ENCODE results near the gene NFRKB.
"Not testable (repeated sequence)": the region's sequence is repeated elsewhere in the genome, so short reads cannot be mapped to it uniquely, and the experiment has no call there.

NFRKB gene

GRCh38 chr11:129918361-129918760 is 23.0 kb upstream of the NFRKB start:
- Mint-ChIP-seq H3K36me3 (peaks cover 5% of the 10 kb centered on the region), H3K4me1 (peaks cover 13% of the 10 kb centered on the region), H3K27ac (no peak overlapping the region)

GRCh38 chr11:129917231-129917630 is 21.9 kb upstream of the NFRKB start:
- no peak overlapping the region for H3K27ac Mint-ChIP-seq
- H3K9me3 Mint-ChIP-seq = no peaks in the 10 kb centered on the region
- H3K4me3 Mint-ChIP-seq = no peak overlapping the region
- peaks cover 4% of the 10 kb centered on the region for H3K4me1 Mint-ChIP-seq
- H3K27me3 Mint-ChIP-seq = no peaks in the 10 kb centered on the region
- H3K36me3 Mint-ChIP-seq = peaks cover 4% of the 10 kb centered on the region

More at GRCh38 chr11:129918361-129918760, 23.0 kb upstream of the NFRKB start:
- Mint-ChIP-seq H3K27me3 (no peaks in the 10 kb centered on the region), H3K9me3 (no peaks in the 10 kb centered on the region), H3K4me3 (no peak overlapping the region)

DNA sequence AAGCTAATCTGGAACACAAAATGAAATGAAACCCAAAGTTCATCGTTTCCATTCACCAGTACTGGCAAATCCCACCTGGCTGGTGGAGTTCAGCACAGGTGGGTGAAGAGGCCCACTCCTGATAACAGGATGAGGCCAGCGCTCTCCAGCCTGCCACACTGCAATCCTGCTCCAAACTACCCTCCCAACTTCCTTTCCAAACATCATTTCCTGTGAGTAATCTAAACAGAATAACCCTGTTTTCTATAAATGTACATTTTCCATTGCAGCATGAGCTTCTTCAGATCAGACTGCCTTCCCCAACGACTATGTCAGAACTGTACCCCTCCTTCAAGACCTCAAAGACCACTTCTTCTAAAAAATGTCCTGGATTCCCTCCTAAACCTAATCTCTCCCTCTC is 15.9 kb upstream of the NFRKB start:
- H3K4me3 Mint-ChIP-seq = no peak overlapping the region
- H3K9me3 Mint-ChIP-seq = no peaks in the 10 kb centered on the region
- peaks cover 6% of the 10 kb centered on the region for H3K4me1 Mint-ChIP-seq
- H3K27ac Mint-ChIP-seq = no peak overlapping the region
- no peaks in the 10 kb centered on the region for H3K27me3 Mint-ChIP-seq
- H3K36me3 Mint-ChIP-seq = peaks cover 18% of the 10 kb centered on the region

- peaks cover 6% of the 10 kb centered on the region for H3K4me1 Mint-ChIP-seq
- H3K36me3 Mint-ChIP-seq = peaks cover 20% of the 10 kb centered on the region
- no peak overlapping the region for H3K27ac Mint-ChIP-seq
- H3K4me3 Mint-ChIP-seq = no peak overlapping the region
- H3K9me3 Mint-ChIP-seq = no peaks in the 10 kb centered on the region
- no peaks in the 10 kb centered on the region for H3K27me3 Mint-ChIP-seq
Measured at GRCh38 chr11:129910360-129910759, 15.0 kb upstream of the NFRKB start.

- H3K9me3 Mint-ChIP-seq = no peaks in the 10 kb centered on the region
- no peak overlapping the region for H3K27ac Mint-ChIP-seq
- peaks cover 29% of the 10 kb centered on the region for H3K36me3 Mint-ChIP-seq
- H3K27me3 Mint-ChIP-seq = no peaks in the 10 kb centered on the region
- no peak overlapping the region for H3K4me3 Mint-ChIP-seq
- H3K4me1 Mint-ChIP-seq = no peaks in the 10 kb centered on the region
Measured at GRCh38 chr11:129905402-129905801, 10.0 kb upstream of the NFRKB start.

GRCh38 chr11:129896062-129896461 is 684 bp upstream of the NFRKB start:
- peaks cover 46% of the 10 kb centered on the region for H3K4me1 Mint-ChIP-seq
- no peaks in the 10 kb centered on the region for H3K27me3 Mint-ChIP-seq
- H3K9me3 Mint-ChIP-seq = no peaks in the 10 kb centered on the region
- peak overlapping the region; percentile 72 for H3K27ac Mint-ChIP-seq
- H3K4me3 Mint-ChIP-seq = peak overlapping the region; percentile 93
- peaks cover 10% of the 10 kb centered on the region for H3K36me3 Mint-ChIP-seq

- Mint-ChIP-seq H3K36me3 (peaks cover 10% of the 10 kb centered on the region), H3K4me1 (peaks cover 55% of the 10 kb centered on the region), H3K9me3 (no peaks in the 10 kb centered on the region), H3K4me3 (peak overlapping the region; percentile 93), H3K27me3 (no peaks in the 10 kb centered on the region), H3K27ac (peak overlapping the region; percentile 79)
Measured at GRCh38 chr11:129894278-129895125, 876 bp downstream of the NFRKB start.

DNA sequence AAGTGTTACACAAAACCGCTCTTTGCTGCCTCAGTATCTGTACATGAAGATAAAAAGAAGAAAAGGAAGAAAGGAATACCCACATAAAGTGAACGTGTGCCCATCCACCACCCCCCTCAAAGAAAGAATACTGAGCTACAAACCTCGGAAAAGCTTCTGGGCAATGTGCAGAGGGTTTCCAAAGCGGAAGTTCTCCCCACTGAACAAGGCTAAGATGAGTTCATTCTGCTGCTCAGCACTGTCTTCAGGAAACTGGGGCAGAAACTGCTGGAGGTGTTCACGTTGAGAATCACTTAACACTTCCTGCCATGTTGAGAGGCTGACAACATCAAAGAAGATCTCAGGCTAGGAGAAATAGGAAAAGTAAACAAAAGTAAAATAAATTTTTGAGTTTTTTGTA is 6.9 kb downstream of the NFRKB start:
- H3K4me1 Mint-ChIP-seq = peaks cover 56% of the 10 kb centered on the region
- H3K36me3 Mint-ChIP-seq = peaks cover 34% of the 10 kb centered on the region
- no peaks in the 10 kb centered on the region for H3K9me3 Mint-ChIP-seq
- H3K4me3 Mint-ChIP-seq = peak overlapping the region; percentile 47
- peak overlapping the region; percentile 81 for H3K27ac Mint-ChIP-seq
- H3K27me3 Mint-ChIP-seq = no peaks in the 10 kb centered on the region

DNA sequence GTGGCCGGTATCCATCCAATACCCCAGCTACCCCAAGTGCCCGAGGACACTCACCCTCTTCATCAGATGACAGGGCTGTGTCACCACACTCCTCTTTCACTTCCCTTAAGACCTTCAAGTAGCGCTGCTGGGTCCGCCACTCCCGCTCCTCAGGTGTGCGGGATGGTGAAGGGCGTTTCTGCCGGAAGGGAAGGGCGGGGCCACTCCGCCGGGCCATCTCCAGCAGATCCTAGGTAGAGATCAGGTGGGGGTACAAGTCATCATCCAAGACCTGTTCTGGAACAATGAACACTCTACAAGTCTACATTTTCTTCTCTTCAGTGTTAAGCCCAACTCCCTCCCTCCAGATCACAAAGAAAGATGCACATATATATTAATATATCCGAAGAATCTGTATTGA is 10.0 kb downstream of the NFRKB start:
- H3K27ac Mint-ChIP-seq = no peak overlapping the region

GRCh38 chr11:129884581-129884980 is 10.8 kb downstream of the NFRKB start:
- Mint-ChIP-seq H3K9me3 (no peaks in the 10 kb centered on the region), H3K27ac (no peak overlapping the region), H3K36me3 (peaks cover 41% of the 10 kb centered on the region)

More for the DNA sequence above, 10.0 kb downstream of the NFRKB start:
- peaks cover 34% of the 10 kb centered on the region for H3K4me1 Mint-ChIP-seq
- no peaks in the 10 kb centered on the region for H3K27me3 Mint-ChIP-seq
- H3K4me3 Mint-ChIP-seq = no peak overlapping the region
- no peaks in the 10 kb centered on the region for H3K9me3 Mint-ChIP-seq
- peaks cover 39% of the 10 kb centered on the region for H3K36me3 Mint-ChIP-seq

DNA sequence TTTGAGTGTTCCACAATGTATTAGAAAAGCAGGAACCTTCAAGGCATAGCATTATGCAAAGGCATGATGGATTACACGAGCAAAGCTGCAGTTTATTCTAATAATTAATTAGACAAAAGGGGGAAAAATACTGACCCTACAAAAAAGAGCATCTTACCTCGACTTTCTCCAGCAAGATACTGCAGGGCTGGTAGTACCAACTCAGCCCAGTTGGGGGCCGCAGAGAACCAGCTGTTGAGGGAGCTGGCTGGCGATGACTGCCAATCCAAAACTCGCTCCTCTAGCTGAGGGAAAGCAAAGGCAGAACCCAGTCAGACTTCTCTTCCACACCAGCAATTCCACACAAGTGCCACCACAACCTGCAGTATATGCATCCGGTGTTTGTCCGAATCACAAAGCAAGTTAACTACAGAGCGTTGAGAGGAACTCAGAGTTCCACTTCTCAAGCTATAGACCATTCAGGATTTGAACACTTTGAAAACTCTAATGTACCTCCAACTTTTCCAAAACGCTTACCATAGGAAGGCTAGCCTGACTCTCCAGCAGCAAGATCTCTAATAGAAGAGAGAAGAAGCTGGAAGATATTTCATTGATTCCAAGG is 13.7 kb downstream of the NFRKB start:
- Mint-ChIP-seq H3K36me3 (peaks cover 32% of the 10 kb centered on the region), H3K4me3 (no peak overlapping the region), H3K27ac (no peak overlapping the region), H3K4me1 (peaks cover 5% of the 10 kb centered on the region), H3K27me3 (no peaks in the 10 kb centered on the region), H3K9me3 (no peaks in the 10 kb centered on the region)

More at GRCh38 chr11:129884581-129884980, 10.8 kb downstream of the NFRKB start:
- no peak overlapping the region for H3K4me3 Mint-ChIP-seq
- no peaks in the 10 kb centered on the region for H3K27me3 Mint-ChIP-seq
- H3K4me1 Mint-ChIP-seq = peaks cover 29% of the 10 kb centered on the region

GRCh38 chr11:129880311-129880710 is 15.1 kb downstream of the NFRKB start:
- no peak overlapping the region for H3K4me3 Mint-ChIP-seq
- H3K4me1 Mint-ChIP-seq = peaks cover 5% of the 10 kb centered on the region
- H3K9me3 Mint-ChIP-seq = no peaks in the 10 kb centered on the region
- peaks cover 31% of the 10 kb centered on the region for H3K36me3 Mint-ChIP-seq
- no peak overlapping the region for H3K27ac Mint-ChIP-seq
- no peaks in the 10 kb centered on the region for H3K27me3 Mint-ChIP-seq

- Mint-ChIP-seq H3K4me3 (no peak overlapping the region), H3K36me3 (peaks cover 26% of the 10 kb centered on the region), H3K9me3 (no peaks in the 10 kb centered on the region), H3K27ac (no peak overlapping the region), H3K4me1 (peaks cover 13% of the 10 kb centered on the region), H3K27me3 (no peaks in the 10 kb centered on the region)
Measured at GRCh38 chr11:129871914-129872313, 23.5 kb downstream of the NFRKB start.

DNA sequence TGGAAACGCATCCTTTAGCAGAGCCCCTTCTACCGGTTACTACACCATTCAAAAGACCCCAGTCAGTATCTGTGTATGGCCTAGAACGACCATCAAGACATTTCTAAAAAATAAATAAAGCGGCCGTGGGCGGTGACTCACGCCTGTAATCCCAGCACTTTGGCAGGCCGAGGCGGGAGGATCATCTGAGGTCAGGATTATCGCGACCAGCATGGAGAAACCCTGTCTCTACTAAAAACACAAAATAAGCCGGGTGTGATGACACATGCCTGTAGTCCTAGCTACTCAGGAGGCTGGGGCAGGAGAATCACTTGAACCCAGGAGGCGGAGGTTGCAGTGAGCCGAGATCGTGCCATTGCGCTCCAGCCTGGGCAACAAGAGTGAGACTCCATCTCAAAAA is 26.8 kb downstream of the NFRKB start:
- not testable (repeated sequence) for H3K4me3 Mint-ChIP-seq, H3K27ac Mint-ChIP-seq, H3K9me3 Mint-ChIP-seq, H3K27me3 Mint-ChIP-seq
- H3K36me3 Mint-ChIP-seq = peaks cover 27% of the 10 kb centered on the region
- peaks cover 28% of the 10 kb centered on the region for H3K4me1 Mint-ChIP-seq

DNA sequence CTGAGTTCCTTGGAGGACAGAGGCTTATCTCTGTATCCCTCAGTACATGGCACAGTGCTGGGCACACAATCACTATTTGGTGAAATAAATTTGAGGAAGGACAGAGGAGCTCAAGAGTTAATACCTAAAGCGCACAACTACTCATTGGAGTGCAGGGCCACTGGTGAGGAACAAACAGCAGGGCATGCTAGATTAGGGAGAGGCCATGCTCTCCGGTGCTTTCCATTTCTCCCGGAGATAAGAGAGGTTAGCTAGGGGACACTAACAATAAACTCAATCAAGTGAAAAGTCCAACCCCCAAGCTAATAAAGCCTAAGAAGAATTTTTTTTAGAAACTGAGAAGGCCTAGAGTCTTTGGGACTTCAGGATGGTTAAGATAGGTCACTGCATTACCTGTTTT is 29.1 kb downstream of the NFRKB start:
- H3K4me1 Mint-ChIP-seq = peaks cover 42% of the 10 kb centered on the region
- H3K27me3 Mint-ChIP-seq = no peaks in the 10 kb centered on the region
- H3K4me3 Mint-ChIP-seq = no peak overlapping the region
- peaks cover 35% of the 10 kb centered on the region for H3K36me3 Mint-ChIP-seq
- peak overlapping the region; percentile 73 for H3K27ac Mint-ChIP-seq
- H3K9me3 Mint-ChIP-seq = no peaks in the 10 kb centered on the region

GRCh38 chr11:129865701-129866100 is 29.7 kb downstream of the NFRKB start:
- Mint-ChIP-seq H3K4me3 (no peak overlapping the region), H3K9me3 (no peaks in the 10 kb centered on the region), H3K27me3 (no peaks in the 10 kb centered on the region), H3K4me1 (peaks cover 48% of the 10 kb centered on the region), H3K36me3 (peaks cover 33% of the 10 kb centered on the region), H3K27ac (peak overlapping the region; percentile 65)

Data from activated naive CD4-positive, alpha-beta T cell treated with anti-CD3 and anti-CD28 coated beads, Interleukin-2, amount 50 U/mL, for 24 hours (primary cell).